ENCODE measurements around the gene SDK2.

The SDK2 gene

DNA sequence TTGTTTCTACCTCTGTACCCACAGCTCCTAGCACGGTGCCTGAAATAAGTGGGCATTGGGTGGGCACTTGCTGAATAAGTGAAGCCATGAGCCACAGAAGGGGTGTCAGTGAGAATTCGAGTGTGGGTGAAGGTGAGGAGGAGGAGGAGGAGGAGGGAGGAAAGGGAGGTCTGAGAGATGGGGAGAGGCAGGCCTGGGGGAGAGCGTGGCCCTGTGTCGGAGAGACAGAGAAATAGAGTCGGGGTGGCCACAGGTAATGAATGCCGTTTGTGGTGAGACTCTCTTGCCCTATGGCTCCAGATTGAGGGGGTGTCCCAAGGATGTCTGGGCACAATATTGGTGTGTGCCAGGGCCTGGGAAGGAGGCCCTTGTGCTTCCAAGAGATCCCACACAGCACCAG, 49.2 kb downstream of the SDK2 start:
- Histone ChIP-seq H3K9ac (ENCODE audit: low read length) (no peak overlapping the region), H3K4me3 (ENCODE audit: low read length) (no peak overlapping the region), H3K36me3 (ENCODE audit: control insufficient read depth, insufficient read depth, low read length) (no peaks in the 10 kb centered on the region), H3K27me3 (ENCODE audit: control insufficient read depth, insufficient read depth, low read length) (no peaks in the 10 kb centered on the region), H3K4me1 (ENCODE audit: control insufficient read depth, insufficient read depth, low read length) (no peaks in the 10 kb centered on the region), H3K27ac (ENCODE audit: low read depth, low read length) (no peak overlapping the region)

DNA sequence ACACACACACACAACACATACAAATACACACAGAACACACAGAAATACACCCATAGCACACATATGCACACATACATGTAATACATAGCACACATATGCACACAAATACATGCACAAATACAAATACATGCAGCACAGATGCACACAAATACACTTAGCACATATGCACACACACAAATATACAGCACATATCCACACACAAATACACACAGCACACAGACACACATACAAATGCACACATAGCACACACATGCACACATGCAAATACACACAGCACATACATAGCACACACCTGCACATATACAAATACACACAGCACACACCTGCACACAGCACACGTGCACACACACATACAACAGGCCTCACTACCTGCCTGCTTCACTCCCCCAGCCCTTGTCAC, 49.6 kb downstream of the SDK2 start:
- no peak overlapping the region for H3K4me3 ChIP-seq (ENCODE audit: low read length)
- no peak overlapping the region for H3K9ac ChIP-seq (ENCODE audit: low read length)
- H3K4me1 ChIP-seq (ENCODE audit: control insufficient read depth, insufficient read depth, low read length) = no peaks in the 10 kb centered on the region
- H3K27ac ChIP-seq (ENCODE audit: low read depth, low read length) = no peak overlapping the region
- H3K36me3 ChIP-seq (ENCODE audit: control insufficient read depth, insufficient read depth, low read length) = no peaks in the 10 kb centered on the region
- H3K27me3 ChIP-seq (ENCODE audit: control insufficient read depth, insufficient read depth, low read length) = no peaks in the 10 kb centered on the region

GRCh38 chr17:73594025-73594424, 50.2 kb downstream of the SDK2 start:
- Histone ChIP-seq H3K27ac (ENCODE audit: low read depth, low read length) (no peak overlapping the region), H3K36me3 (ENCODE audit: control insufficient read depth, insufficient read depth, low read length) (no peaks in the 10 kb centered on the region), H3K4me1 (ENCODE audit: control insufficient read depth, insufficient read depth, low read length) (no peaks in the 10 kb centered on the region), H3K27me3 (ENCODE audit: control insufficient read depth, insufficient read depth, low read length) (no peaks in the 10 kb centered on the region), H3K4me3 (ENCODE audit: low read length) (no peak overlapping the region), H3K9ac (ENCODE audit: low read length) (no peak overlapping the region)

- Histone ChIP-seq H3K4me1 (ENCODE audit: control insufficient read depth, insufficient read depth, low read length) (no peaks in the 10 kb centered on the region), H3K4me3 (ENCODE audit: low read length) (no peak overlapping the region)
Observed at GRCh38 chr17:73593249-73593965, 50.8 kb downstream of the SDK2 start.

GRCh38 chr17:73592501-73592961, 51.7 kb downstream of the SDK2 start:
- no peak overlapping the region for H3K27ac ChIP-seq (ENCODE audit: low read depth, low read length)
- H3K4me3 ChIP-seq (ENCODE audit: low read length) = no peak overlapping the region
- no peaks in the 10 kb centered on the region for H3K4me1 ChIP-seq (ENCODE audit: control insufficient read depth, insufficient read depth, low read length)
- no peaks in the 10 kb centered on the region for H3K36me3 ChIP-seq (ENCODE audit: control insufficient read depth, insufficient read depth, low read length)
- no peaks in the 10 kb centered on the region for H3K27me3 ChIP-seq (ENCODE audit: control insufficient read depth, insufficient read depth, low read length)
- no peak overlapping the region for H3K9ac ChIP-seq (ENCODE audit: low read length)

More at GRCh38 chr17:73593249-73593965, 50.8 kb downstream of the SDK2 start:
- no peak overlapping the region for H3K9ac ChIP-seq (ENCODE audit: low read length)
- no peak overlapping the region for H3K27ac ChIP-seq (ENCODE audit: low read depth, low read length)
- H3K36me3 ChIP-seq (ENCODE audit: control insufficient read depth, insufficient read depth, low read length) = no peaks in the 10 kb centered on the region
- no peaks in the 10 kb centered on the region for H3K27me3 ChIP-seq (ENCODE audit: control insufficient read depth, insufficient read depth, low read length)

- Histone ChIP-seq H3K27ac (ENCODE audit: low read depth, low read length) (no peak overlapping the region), H3K9ac (ENCODE audit: low read length) (no peak overlapping the region)
Observed at GRCh38 chr17:73592079-73592415, 52.2 kb downstream of the SDK2 start.

GRCh38 chr17:73591296-73592078, 52.8 kb downstream of the SDK2 start:
- Histone ChIP-seq H3K4me1 (ENCODE audit: control insufficient read depth, insufficient read depth, low read length) (no peaks in the 10 kb centered on the region), H3K4me3 (ENCODE audit: low read length) (no peak overlapping the region), H3K9ac (ENCODE audit: low read length) (no peak overlapping the region), H3K36me3 (ENCODE audit: control insufficient read depth, insufficient read depth, low read length) (no peaks in the 10 kb centered on the region), H3K27me3 (ENCODE audit: control insufficient read depth, insufficient read depth, low read length) (no peaks in the 10 kb centered on the region), H3K27ac (ENCODE audit: low read depth, low read length) (no peak overlapping the region)

More at GRCh38 chr17:73592079-73592415, 52.2 kb downstream of the SDK2 start:
- H3K4me1 ChIP-seq (ENCODE audit: control insufficient read depth, insufficient read depth, low read length) = no peaks in the 10 kb centered on the region
- H3K36me3 ChIP-seq (ENCODE audit: control insufficient read depth, insufficient read depth, low read length) = no peaks in the 10 kb centered on the region
- H3K27me3 ChIP-seq (ENCODE audit: control insufficient read depth, insufficient read depth, low read length) = no peaks in the 10 kb centered on the region
- H3K4me3 ChIP-seq (ENCODE audit: low read length) = no peak overlapping the region

- H3K4me1 ChIP-seq (ENCODE audit: control insufficient read depth, insufficient read depth, low read length) = no peaks in the 10 kb centered on the region
- H3K36me3 ChIP-seq (ENCODE audit: control insufficient read depth, insufficient read depth, low read length) = no peaks in the 10 kb centered on the region
- H3K9ac ChIP-seq (ENCODE audit: low read length) = no peak overlapping the region
- H3K27ac ChIP-seq (ENCODE audit: low read depth, low read length) = no peak overlapping the region
- H3K4me3 ChIP-seq (ENCODE audit: low read length) = no peak overlapping the region
- H3K27me3 ChIP-seq (ENCODE audit: control insufficient read depth, insufficient read depth, low read length) = no peaks in the 10 kb centered on the region
Observed at GRCh38 chr17:73589363-73589980, 54.8 kb downstream of the SDK2 start.

GRCh38 chr17:73588891-73589290, 55.4 kb downstream of the SDK2 start:
- H3K36me3 ChIP-seq (ENCODE audit: control insufficient read depth, insufficient read depth, low read length) = no peaks in the 10 kb centered on the region
- H3K9ac ChIP-seq (ENCODE audit: low read length) = no peak overlapping the region
- H3K27ac ChIP-seq (ENCODE audit: low read depth, low read length) = no peak overlapping the region
- H3K4me3 ChIP-seq (ENCODE audit: low read length) = no peak overlapping the region
- no peaks in the 10 kb centered on the region for H3K27me3 ChIP-seq (ENCODE audit: control insufficient read depth, insufficient read depth, low read length)
- H3K4me1 ChIP-seq (ENCODE audit: control insufficient read depth, insufficient read depth, low read length) = no peaks in the 10 kb centered on the region

DNA sequence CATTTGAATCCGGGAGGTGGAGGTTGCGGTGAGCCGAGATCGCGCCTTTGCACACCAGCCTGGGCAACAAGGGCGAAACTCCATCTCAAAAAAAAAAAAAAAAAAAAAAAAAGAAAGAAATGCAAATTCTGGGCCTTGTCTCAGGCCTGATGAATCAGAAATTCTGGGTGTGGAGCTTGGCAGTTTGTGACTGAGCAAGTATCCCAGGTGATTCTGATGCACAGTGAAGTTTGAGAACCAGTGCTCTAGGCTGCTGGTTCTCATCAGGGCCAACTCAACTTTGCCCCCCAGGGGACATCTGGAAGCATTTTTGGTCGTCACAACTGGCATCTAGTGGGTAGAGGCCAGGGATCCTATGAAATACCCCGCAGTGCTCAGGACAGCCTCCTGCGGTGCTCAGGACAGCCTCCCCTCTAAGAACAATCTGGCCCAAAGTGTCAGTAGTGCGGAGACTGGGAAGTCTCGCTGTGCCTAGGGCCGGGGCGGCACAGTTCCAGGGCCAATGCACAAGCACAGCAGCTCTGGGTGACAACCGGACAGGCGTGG, 55.9 kb downstream of the SDK2 start:
- Histone ChIP-seq H3K9ac (ENCODE audit: low read length) (no peak overlapping the region), H3K27me3 (ENCODE audit: control insufficient read depth, insufficient read depth, low read length) (no peaks in the 10 kb centered on the region)

GRCh38 chr17:73586921-73587602, 57.2 kb downstream of the SDK2 start:
- H3K4me1 ChIP-seq (ENCODE audit: control insufficient read depth, insufficient read depth, low read length) = no peaks in the 10 kb centered on the region
- H3K4me3 ChIP-seq (ENCODE audit: low read length) = no peak overlapping the region
- no peak overlapping the region for H3K9ac ChIP-seq (ENCODE audit: low read length)

More for the DNA sequence above, 55.9 kb downstream of the SDK2 start:
- no peaks in the 10 kb centered on the region for H3K36me3 ChIP-seq (ENCODE audit: control insufficient read depth, insufficient read depth, low read length)
- no peaks in the 10 kb centered on the region for H3K4me1 ChIP-seq (ENCODE audit: control insufficient read depth, insufficient read depth, low read length)
- H3K4me3 ChIP-seq (ENCODE audit: low read length) = no peak overlapping the region
- H3K27ac ChIP-seq (ENCODE audit: low read depth, low read length) = no peak overlapping the region

GRCh38 chr17:73586275-73586832, 57.9 kb downstream of the SDK2 start:
- H3K36me3 ChIP-seq (ENCODE audit: control insufficient read depth, insufficient read depth, low read length) = no peaks in the 10 kb centered on the region
- H3K27me3 ChIP-seq (ENCODE audit: control insufficient read depth, insufficient read depth, low read length) = no peaks in the 10 kb centered on the region
- no peaks in the 10 kb centered on the region for H3K4me1 ChIP-seq (ENCODE audit: control insufficient read depth, insufficient read depth, low read length)
- H3K9ac ChIP-seq (ENCODE audit: low read length) = no peak overlapping the region
- no peak overlapping the region for H3K27ac ChIP-seq (ENCODE audit: low read depth, low read length)
- no peak overlapping the region for H3K4me3 ChIP-seq (ENCODE audit: low read length)

More at GRCh38 chr17:73586921-73587602, 57.2 kb downstream of the SDK2 start:
- Histone ChIP-seq H3K27ac (ENCODE audit: low read depth, low read length) (no peak overlapping the region), H3K36me3 (ENCODE audit: control insufficient read depth, insufficient read depth, low read length) (no peaks in the 10 kb centered on the region), H3K27me3 (ENCODE audit: control insufficient read depth, insufficient read depth, low read length) (no peaks in the 10 kb centered on the region)

All from rectal smooth muscle tissue (tissue), 1 donor.